Astrocyte (in vitro differentiated cells and primary cell): Measurements from ENCODE around the gene PPP2R3B. TPM values are rescaled to one million over a fixed set of nuclear protein-coding genes. Genes with fewer than 3 reads are reported as not detected.

Experiments used
- DNase-seq: peaks from one replicate; pipeline ENCODE4 v3.0.0-alpha.2; 2010; ENCODE audit warnings: low read depth
- FAIRE-seq: peaks from 2 replicates; lab custom pipeline; 2011; peaks lifted over from hg19 to GRCh38; lab: Jason Lieb, UNC
- H2AFZ ChIP-seq: 2 replicates; pipeline ENCODE4 v1.6.0; 2012; ENCODE audit warnings: low read depth, low read length, inconsistent platforms
- H3K27ac ChIP-seq: 2 replicates; pipeline ENCODE4 v1.5.1; 2011; ENCODE audit warnings: low read depth, low read length, inconsistent platforms
- H3K27me3 ChIP-seq: 2 replicates; pipeline ENCODE4 v1.6.0; 2011; ENCODE audit warnings: low read length, inconsistent platforms; ENCODE audit not compliant: insufficient read depth
- H3K36me3 ChIP-seq: 2 replicates; pipeline ENCODE4 v1.5.1; 2011; ENCODE audit warnings: low read length, inconsistent platforms; ENCODE audit not compliant: insufficient read depth
- H3K4me1 ChIP-seq: 2 replicates; pipeline ENCODE4 v1.5.1; 2011; ENCODE audit warnings: low read length, inconsistent platforms; ENCODE audit not compliant: insufficient read depth
- H3K4me2 ChIP-seq: 2 replicates; pipeline ENCODE4 v1.6.0; 2012; ENCODE audit warnings: low read length, inconsistent platforms
- H3K4me3 ChIP-seq: 2 replicates; pipeline ENCODE4 v1.5.1; 2011; ENCODE audit warnings: low read depth, mild to moderate bottlenecking, low read length, inconsistent platforms; ENCODE audit not compliant: insufficient read depth
- H3K79me2 ChIP-seq: 2 replicates; pipeline ENCODE4 v1.6.0; 2012; ENCODE audit warnings: mild to moderate bottlenecking, low read length, inconsistent platforms; ENCODE audit not compliant: insufficient read depth
- H3K9ac ChIP-seq: 2 replicates; pipeline ENCODE4 v1.6.0; 2012; ENCODE audit warnings: mild to moderate bottlenecking, low read length, inconsistent platforms
- H3K9me3 ChIP-seq: 2 replicates; pipeline ENCODE4 v1.5.1; 2012; ENCODE audit warnings: low read depth, mild to moderate bottlenecking, low read length, inconsistent platforms; ENCODE audit not compliant: insufficient read depth
- H4K20me1 ChIP-seq: 2 replicates; pipeline ENCODE4 v1.6.0; 2012; ENCODE audit warnings: low read length, inconsistent platforms; ENCODE audit not compliant: insufficient read depth
- H3K27ac Mint-ChIP-seq: one replicate; pipeline ENCODE4 v1.8.0; 2021; ENCODE audit warnings: mild to moderate bottlenecking, mixed read lengths; ENCODE audit not compliant: unreplicated experiment
- H3K27me3 Mint-ChIP-seq: one replicate; pipeline ENCODE4 v1.8.0; 2021; ENCODE audit warnings: low read depth, mixed read lengths; ENCODE audit not compliant: unreplicated experiment
- H3K36me3 Mint-ChIP-seq: one replicate; pipeline ENCODE4 v1.8.0; 2021; ENCODE audit warnings: low read depth, mixed read lengths; ENCODE audit not compliant: unreplicated experiment
- H3K4me1 Mint-ChIP-seq: one replicate; pipeline ENCODE4 v1.8.0; 2021; ENCODE audit warnings: low read depth, mixed read lengths; ENCODE audit not compliant: unreplicated experiment
- H3K4me3 Mint-ChIP-seq: one replicate; pipeline ENCODE4 v1.8.0; 2021; ENCODE audit warnings: mild to moderate bottlenecking, moderate library complexity, mixed read lengths; ENCODE audit not compliant: unreplicated experiment
- H3K9me3 Mint-ChIP-seq: one replicate; pipeline ENCODE4 v1.8.0; 2021; ENCODE audit warnings: mild to moderate bottlenecking, mixed read lengths; ENCODE audit not compliant: unreplicated experiment
- CTCF ChIP-seq: IDR thresholded peaks from 2 replicates; pipeline ENCODE4 v1.5.1; 2011; ENCODE audit warnings: low read depth, mild to moderate bottlenecking, inconsistent platforms, low read length, moderate library complexity; ENCODE audit not compliant: insufficient read depth
- EZH2 ChIP-seq: IDR thresholded peaks from 2 replicates; pipeline ENCODE4 v1.6.1; 2012; ENCODE audit warnings: mild to moderate bottlenecking, low read length, inconsistent platforms; ENCODE audit not compliant: insufficient read depth
- total RNA-seq: library from RNA; stranded (reverse); gene quantifications from 2 replicates; pipeline ENCODE4 v1.2.1, GENCODE V29; 2021

The PPP2R3B gene
- total RNA-seq, 1 donor from 2014 or later = 44.7 TPM

GRCh38 chrX:287670-288069 is 99.0 kb downstream of the PPP2R3B start:
- H3K4me1 Mint-ChIP-seq = no peaks in the 10 kb centered on the region
- no peak for DNase-seq
- H3K36me3 Mint-ChIP-seq = peaks cover 12% of the 10 kb centered on the region

GRCh38 chrX:285076-285677 is 101.5 kb downstream of the PPP2R3B start:
- Mint-ChIP-seq H3K27me3 (no peaks in the 10 kb centered on the region), H3K27ac (no peak overlapping the region), H3K4me3 (no peak overlapping the region), H3K9me3 (no peaks in the 10 kb centered on the region), H3K4me1 (no peaks in the 10 kb centered on the region), H3K36me3 (peaks cover 2% of the 10 kb centered on the region)
- DNase-seq (no peak), FAIRE-seq (no peak)
- Histone ChIP-seq H3K4me3 (no peak overlapping the region), H3K27ac (no peak overlapping the region), H3K9ac (no peak overlapping the region), H2AFZ (no peak overlapping the region), H3K36me3 (peaks cover 9% of the 10 kb centered on the region), H3K4me1 (no peaks in the 10 kb centered on the region), H3K79me2 (no peaks in the 10 kb centered on the region), H3K4me2 (no peak overlapping the region), H4K20me1 (no peaks in the 10 kb centered on the region), H3K9me3 (no peaks in the 10 kb centered on the region), H3K27me3 (no peaks in the 10 kb centered on the region)
- TF ChIP-seq EZH2 (no peak), CTCF (no peak)

More at GRCh38 chrX:287670-288069, 99.0 kb downstream of the PPP2R3B start:
- no peaks in the 10 kb centered on the region for H3K27me3 ChIP-seq
- H3K27me3 Mint-ChIP-seq = no peaks in the 10 kb centered on the region
- H3K9me3 ChIP-seq = no peaks in the 10 kb centered on the region
- no peaks in the 10 kb centered on the region for H3K4me1 ChIP-seq
- H3K27ac Mint-ChIP-seq = no peak overlapping the region
- H3K36me3 ChIP-seq = peaks cover 9% of the 10 kb centered on the region
- no peaks in the 10 kb centered on the region for H3K9me3 Mint-ChIP-seq
- no peak for FAIRE-seq
- H3K9ac ChIP-seq = no peak overlapping the region
- no peak overlapping the region for H2AFZ ChIP-seq
- H3K4me2 ChIP-seq = no peak overlapping the region
- no peaks in the 10 kb centered on the region for H3K79me2 ChIP-seq
- H3K27ac ChIP-seq = no peak overlapping the region
- H4K20me1 ChIP-seq = no peaks in the 10 kb centered on the region
- H3K4me3 Mint-ChIP-seq = no peak overlapping the region
- H3K4me3 ChIP-seq = no peak overlapping the region
- TF ChIP-seq EZH2 (no peak), CTCF (no peak)

Other genes starting within 250 kb of the PPP2R3B start
- 20.3 and 25.9 TPM in 2 replicates for gene PLCXD1, start 105.5 kb downstream of the PPP2R3B start, total RNA-seq
- 27.9 and 30.5 TPM in 2 replicates for gene GTPBP6, start 68.1 kb downstream of the PPP2R3B start, total RNA-seq
- gene SHOX, start 243.9 kb upstream of the PPP2R3B start, total RNA-seq = not detected in 2 replicates